AG09309 (cell line): ENCODE data around the gene GLI2.

Source experiments
- DNase-seq: peaks from one replicate; pipeline ENCODE4 v3.0.0-alpha.2; 2010; ENCODE audit warnings: low read depth
- H3K4me3 ChIP-seq: 2 replicates; pipeline ENCODE4 v1.5.1; 2011; ENCODE audit warnings: mild to moderate bottlenecking, low read depth, low read length, moderate library complexity; ENCODE audit not compliant: control insufficient read depth
- CTCF ChIP-seq: IDR thresholded peaks from 2 replicates; pipeline ENCODE4 v1.5.1; 2011; ENCODE audit warnings: mild to moderate bottlenecking, low read depth, low read length, inconsistent platforms; ENCODE audit not compliant: insufficient read depth, control insufficient read depth; ENCODE audit errors: missing control alignments

The GLI2 gene

GRCh38 chr2:120745420-120746111 lies 9.9 kb downstream of the GLI2 start:
- no peak for DNase-seq
- TF ChIP-seq CTCF = no peak
- no peak overlapping the region for H3K4me3 ChIP-seq

DNA sequence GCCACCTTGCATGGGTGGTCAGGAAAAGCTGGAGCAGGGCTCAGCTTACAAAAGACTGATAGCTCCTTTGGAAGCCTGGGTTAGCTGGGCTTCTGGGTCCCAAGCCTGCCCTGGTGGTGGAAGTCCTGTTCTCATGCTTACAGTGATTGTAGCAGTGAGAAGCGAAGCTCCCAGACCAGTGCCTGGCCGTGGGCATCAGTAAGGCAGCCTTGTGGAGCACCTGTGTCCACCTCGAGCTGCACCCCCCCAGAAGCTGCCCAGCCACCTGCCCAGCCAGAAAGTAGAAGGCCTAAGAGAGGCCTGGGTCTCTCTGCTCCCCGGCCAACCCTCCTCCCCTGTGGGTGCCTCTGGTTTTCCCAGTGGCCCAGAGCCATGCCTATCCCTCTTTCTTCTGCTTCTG lies 10.5 kb downstream of the GLI2 start:
- no peak for DNase-seq
- H3K4me3 ChIP-seq = no peak overlapping the region
- TF ChIP-seq CTCF = no peak

GRCh38 chr2:120747281-120747680 lies 11.6 kb downstream of the GLI2 start:
- TF ChIP-seq CTCF = no peak
- H3K4me3 ChIP-seq = no peak overlapping the region
- no peak for DNase-seq

DNA sequence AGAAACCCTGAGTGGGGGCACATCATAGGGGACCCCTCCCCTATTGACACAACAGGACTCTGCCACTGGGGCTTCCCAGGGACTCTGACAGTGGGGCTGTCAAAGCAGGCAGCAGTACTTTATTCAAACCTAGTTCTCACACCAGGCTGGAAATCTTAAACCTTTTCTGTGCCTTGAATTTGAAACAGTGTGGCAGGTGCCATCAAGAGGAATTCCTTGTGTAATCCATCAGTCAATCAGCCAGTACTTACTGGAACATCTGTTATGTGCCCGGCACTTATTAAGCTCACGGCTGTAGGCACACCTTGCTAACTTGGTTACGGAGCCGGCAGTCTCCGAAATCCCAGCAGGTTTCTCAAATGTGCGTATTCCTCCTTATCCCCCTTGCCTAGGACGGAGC lies 12.0 kb downstream of the GLI2 start:
- H3K4me3 ChIP-seq = no peak overlapping the region
- DNase-seq = no peak
- TF ChIP-seq CTCF = no peak

GRCh38 chr2:120748310-120748709 lies 12.6 kb downstream of the GLI2 start:
- H3K4me3 ChIP-seq = no peak overlapping the region
- DNase-seq = no peak
- TF ChIP-seq CTCF = no peak

GRCh38 chr2:120748741-120749140 lies 13.1 kb downstream of the GLI2 start:
- no peak overlapping the region for H3K4me3 ChIP-seq
- TF ChIP-seq CTCF = no peak
- no peak for DNase-seq
